Hematopoietic multipotent progenitor cell treated with erythropoietin and hydrocortisone succinate and interleukin-3 and kit ligand, for 6 days (in vitro differentiated cells): ENCODE data around the gene TPH2.

ENCODE experiments used
- DNase-seq: peaks from one replicate; pipeline ENCODE4 v3.0.0-alpha.2; 2015

Gene TPH2

DNA sequence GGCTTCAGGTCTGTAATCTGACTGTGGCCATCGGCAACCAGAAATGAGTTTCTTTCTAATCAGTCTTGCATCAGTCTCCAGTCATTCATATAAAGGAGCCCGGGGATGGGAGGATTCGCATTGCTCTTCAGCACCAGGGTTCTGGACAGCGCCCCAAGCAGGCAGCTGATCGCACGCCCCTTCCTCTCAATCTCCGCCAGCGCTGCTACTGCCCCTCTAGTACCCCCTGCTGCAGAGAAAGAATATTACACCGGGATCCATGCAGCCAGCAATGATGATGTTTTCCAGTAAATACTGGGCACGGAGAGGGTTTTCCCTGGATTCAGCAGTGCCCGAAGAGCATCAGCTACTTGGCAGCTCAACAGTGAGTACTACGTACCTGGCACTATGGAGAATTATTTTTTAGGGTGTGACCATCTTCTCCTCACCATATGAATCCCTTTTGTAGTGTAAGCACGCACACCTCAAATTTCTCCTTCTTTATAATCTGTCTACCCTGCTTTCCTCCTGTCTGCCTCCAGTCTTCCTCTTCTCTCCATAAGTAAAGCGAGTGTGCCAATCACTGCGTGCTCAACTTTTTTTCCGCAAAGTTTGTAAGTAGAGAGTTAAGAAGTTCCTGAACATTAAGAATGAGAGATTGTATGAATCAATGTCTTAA lies at the start of gene TPH2:
Gene TPH2, plus strand, starts transcription at position 118 of the 658 bp plus-strand sequence. Its CDS starts 142 bp downstream, at position 260.
- peak; percentile 86 for DNase-seq

DNA sequence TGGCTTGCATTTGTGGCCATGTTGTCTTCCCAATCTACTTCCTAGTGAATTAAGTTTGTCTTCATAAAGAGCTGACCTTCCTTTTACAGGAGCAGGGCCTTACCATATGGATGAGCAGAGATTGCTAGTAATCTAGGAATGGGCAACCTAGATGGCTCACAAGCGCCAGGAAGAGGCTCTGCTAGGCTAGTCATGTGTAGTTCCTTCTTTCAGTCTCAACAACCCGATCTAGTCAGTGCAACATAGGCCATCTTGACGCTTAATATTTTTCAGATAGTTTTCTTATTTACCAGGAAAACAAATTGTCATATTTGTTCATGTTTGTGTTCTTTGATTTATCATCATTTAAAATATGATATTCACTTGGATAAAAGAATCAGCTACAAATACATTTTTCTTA lies 48.2 kb upstream of the TPH2 start:
- no peak for DNase-seq

DNA sequence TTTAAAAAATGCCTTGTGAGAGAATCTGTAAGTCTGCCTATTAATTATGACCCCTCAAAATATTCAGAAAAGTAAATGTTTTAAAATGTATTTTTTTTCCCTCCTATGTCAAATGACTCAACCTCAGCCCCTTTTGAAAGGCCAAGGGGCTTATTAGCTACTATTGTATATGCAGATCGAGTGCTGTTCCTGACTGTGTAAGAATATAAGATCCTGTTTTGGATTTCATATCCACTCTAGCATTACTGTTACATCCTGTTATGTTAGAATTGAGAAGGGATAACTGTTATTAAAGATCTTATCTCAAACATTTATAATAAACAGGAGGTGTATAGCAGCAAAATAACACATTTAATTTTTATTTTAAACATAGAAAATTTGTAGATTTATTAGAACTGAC lies 46.6 kb upstream of the TPH2 start:
- no peak for DNase-seq

DNA sequence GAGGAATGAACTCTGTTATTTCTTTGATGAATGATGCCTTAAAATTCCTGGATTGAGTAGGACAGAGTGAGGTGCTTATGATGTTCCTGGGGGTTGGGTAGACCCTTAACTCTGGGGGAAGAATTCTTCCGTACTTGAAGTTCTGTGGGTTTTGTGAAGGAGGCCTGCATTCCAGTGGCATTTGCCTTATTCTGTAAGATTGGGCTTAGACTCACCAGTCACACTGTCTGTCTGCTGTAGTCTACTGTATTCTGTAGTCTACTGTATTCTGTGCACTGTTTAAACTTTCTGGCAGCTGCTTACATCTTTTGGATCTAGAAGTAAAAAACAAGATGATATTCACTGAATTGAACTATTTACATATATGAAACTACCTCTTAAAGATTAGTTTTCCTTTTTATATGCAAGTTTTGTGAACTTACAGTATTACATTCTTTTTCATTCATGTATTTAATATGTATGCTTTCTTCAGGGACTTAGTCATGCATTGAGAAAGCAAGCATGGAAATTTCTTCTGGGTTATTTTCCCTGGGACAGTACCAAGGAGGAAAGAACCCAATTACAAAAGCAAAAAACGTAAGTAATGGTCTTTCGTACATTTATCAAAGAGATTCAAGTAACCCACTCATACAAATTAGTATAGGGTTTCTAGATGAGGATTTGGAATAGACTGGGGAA lies 42.3 kb upstream of the TPH2 start:
- no peak for DNase-seq

DNA sequence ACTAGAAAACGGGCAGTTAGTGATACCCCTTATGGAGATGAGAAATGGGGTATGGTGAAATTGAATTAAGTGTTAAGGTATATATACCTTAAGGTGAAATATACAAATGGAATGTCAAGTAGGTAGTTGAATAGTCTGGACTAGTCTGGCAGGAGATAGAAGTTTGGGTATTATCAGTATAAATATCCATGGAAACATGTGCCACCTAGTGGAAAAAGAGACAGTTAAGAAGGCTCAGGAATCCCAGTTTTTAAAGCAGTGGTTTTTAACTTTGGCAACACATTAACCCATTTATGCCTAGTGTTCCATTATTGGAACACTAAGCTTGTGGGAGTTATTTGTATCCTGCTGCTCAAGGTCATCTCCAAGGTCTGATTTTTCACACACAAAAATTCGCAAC lies 38.6 kb upstream of the TPH2 start:
- peak; percentile 29 for DNase-seq

DNA sequence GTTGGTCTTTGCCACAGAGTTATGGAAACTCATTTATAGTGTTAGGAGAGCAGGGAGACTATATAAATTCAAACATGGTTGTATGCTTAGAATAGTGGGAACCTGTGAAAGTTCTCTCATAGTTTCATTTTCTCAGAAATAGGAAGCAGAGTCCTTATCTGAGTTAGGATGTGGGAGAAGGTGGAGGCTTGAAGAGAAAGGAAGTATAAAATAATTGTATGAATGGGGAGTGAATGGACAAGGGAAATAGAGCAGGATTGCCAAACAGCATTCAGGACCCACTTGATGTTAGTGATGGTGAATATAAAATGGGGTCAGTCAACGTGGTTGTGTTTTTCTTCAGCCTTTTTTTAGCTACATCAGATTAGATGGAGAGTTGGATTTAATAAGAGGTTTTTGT lies 34.0 kb upstream of the TPH2 start:
- peak; percentile 5 for DNase-seq

DNA sequence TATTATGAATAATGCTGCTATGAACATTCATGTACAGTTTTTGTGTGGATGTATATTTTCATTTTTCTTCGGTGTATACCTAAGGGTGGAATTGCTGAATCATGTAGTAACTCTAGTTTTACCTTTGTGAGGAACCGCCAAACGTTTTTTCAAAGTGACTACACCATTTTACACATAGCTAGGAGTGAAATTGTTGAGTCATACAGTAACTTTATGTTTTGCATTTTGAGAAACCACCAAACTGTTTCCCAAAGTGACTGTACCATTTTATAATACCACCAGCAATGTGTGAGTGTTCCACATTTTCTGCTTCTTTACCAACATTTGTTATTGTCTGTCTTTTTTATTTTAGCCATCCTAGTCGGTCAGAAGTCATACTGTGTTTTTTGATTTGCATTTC lies 3.1 kb upstream of the TPH2 start:
- no peak for DNase-seq

DNA sequence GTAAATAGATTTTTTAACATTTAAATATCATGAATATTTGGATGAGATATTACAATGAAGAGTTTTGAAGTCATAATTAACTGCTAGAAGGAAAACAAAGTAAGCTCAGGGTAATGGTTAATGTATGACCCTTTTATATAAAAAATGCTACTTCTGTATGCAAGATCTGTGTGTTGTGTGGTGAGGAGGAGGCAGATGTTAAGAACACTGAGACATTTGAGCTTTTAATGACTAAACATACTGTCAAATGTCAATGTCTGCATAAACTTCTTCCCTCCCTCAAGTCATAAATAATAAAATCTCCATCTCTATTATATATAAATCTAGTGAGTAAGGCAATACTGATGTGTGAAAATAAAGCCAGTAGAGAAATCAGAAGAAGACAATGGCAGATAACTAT lies 1.4 kb downstream of the TPH2 start:
- DNase-seq: no peak

DNA sequence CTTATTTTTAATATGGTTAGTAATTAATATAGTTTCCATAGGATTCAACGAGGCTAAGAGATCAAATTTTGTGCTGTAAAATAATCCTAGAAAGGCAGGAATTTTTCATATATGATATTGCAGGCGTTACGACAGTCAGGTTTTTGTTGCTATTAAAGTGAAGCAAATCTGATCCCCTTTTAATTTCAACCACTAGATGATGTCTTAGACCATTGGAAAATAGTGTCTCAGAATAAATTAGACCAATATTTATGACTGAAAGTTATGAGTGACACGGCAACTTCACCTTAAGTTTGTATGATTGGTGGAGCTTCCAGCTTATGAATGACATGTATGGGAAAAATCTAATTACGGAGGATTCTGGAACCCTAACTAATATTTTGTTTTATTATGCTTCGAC lies 2.5 kb downstream of the TPH2 start:
- no peak for DNase-seq

DNA sequence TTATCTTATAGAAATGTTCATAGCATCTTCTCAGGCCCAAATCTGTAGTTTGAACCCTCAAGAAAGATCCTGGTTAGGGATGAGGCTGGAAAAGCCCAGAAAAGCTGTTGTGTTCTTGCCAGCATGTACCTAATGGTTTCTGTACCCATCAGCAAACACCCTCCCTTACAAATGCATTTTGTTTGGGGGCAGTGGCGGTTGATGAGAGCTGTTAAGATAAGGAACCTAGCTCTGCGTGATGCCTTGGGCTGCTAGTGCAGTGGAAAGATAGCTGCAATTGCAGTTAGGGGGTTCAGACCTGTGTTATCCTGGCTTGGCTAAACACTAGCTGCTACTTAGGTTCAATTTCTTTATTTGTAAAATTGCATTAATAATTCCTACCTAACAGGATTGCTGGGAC lies 3.6 kb downstream of the TPH2 start:
- DNase-seq: peak; percentile 22

DNA sequence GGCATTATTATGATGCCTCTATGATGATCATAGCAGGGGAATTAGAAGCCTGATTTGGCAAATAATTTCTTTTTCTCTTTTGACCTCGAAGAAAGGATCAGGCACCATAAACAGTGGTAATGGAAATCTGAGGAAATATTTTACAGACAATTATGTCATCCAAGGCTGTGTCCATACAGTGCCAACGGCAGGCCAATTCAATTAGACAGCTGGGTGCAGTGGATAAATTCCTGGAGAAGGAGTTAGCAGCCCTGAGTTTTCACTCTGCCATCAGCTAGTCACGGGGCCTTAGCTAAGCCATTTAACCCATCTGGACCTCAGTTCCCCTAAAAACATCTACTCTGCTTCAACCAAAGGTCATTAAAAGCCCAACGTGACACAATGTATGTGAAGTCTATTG lies 4.1 kb downstream of the TPH2 start:
- no peak for DNase-seq

DNA sequence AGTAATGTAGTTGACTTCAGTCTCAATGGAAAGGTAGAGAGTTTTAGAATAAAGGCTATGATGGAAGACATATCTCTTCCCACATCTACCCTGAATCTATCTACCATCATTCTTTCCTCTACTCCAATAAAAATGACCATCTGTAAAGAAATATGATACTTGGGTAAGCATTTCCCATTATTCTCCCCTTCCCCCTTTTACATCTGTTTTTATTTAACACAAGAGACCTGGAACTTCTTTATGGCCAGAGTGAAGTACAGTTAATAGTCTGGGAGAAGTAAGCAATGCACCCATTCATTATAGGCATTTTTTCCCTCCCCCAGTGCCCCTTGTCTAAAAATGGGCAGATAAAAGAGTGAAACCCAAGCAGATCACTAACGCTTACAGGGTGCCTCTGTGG lies 6.5 kb downstream of the TPH2 start:
- DNase-seq: no peak

DNA sequence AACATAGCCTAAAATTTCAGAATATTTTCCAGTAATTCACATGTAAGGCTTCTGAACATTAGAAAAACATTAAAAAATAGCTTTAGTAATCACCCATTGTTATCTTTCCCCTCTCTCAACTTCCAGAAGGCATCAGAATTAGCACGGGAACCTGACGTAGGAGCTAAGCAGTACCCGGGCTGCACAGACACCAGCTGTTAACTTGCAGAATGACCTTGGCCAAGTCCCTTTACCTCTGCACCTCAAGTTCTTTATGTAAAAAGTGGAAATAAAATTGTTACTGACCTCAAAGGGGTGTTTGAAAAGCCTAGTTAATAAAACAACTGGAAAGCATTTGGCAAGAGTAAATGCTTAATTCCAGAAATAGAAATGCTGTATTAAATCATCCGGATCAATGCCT lies 7.2 kb downstream of the TPH2 start:
- DNase-seq: no peak

DNA sequence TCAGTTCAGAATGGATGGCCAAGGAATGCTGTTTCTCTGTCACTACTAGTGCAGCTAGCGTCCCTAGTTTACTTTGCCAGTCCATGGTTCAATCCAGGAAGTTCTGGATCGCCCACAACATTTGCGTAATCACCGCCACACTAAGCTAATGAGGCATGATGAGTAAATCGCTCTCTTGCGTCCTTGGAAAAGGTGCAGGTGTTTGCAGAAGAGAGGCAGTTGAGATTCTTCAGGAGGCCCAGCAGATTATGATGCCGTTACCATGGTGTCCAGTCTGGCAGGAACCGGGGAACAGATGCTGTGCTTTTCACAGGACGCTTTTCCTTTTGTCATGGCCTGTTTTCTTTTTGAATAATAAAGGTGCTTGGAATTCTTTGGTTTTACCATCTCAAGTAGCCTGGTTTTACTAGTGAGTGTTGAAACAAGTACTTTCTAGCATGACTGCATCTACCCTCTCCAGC lies 9.0 kb downstream of the TPH2 start:
- DNase-seq: no peak

DNA sequence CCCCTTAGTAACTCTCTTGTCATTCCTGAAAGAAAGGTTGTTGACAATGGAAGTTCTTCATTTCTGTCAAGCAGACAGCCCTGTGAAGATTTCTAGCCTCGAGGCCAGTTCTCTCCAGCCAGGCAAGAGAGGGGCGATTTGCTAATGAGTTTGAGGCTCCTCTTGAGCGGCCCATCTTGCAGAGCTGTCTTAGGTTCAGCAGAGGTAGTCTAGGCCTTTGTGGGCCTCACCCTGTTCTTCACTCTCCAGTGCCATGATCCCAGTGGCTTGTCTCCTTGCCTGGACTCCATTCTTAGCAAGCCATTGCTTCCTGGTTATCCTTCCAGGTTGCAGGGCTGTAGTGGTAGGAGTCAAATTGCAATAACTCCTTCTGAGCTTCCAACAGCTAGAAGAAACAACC lies 9.7 kb downstream of the TPH2 start:
- DNase-seq: no peak

DNA sequence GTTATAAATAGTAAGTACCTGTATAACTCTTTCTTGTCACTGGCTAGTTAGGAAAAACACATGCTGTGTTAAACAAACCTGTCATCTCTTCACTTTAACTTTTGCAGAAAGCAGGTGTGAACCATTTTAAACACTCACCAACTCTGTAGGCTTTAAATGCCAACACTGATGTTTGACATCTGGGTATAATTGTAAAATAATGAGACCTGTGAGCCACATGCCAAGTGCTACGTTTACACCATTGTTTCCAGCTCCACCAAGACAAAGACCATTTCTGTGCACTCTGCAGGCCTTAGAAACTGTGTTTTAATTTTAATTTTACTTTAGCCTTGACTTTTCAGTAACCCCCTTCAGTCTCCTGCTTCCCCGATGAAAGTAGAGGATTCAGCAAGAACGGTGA lies 11.0 kb downstream of the TPH2 start:
- DNase-seq: no peak

DNA sequence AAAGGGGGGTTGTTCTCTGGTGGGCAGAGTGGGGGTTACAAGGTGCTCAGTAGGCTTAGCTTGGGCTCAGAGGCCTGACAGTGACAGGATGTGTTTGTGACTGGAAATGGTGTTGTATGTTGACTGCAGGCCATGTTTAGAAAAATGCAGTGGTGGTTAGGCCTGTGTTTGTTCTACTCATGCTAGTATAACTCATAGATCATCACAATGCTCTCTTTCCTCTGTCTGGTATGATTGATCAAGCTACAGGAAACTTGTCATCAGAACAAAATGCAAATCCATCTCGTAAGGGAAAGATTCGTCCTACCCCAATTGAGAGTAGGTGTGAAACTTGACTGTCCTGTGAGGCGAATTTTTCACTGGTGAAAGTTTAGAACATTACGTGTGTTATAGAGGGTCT lies 11.8 kb downstream of the TPH2 start:
- DNase-seq: no peak

DNA sequence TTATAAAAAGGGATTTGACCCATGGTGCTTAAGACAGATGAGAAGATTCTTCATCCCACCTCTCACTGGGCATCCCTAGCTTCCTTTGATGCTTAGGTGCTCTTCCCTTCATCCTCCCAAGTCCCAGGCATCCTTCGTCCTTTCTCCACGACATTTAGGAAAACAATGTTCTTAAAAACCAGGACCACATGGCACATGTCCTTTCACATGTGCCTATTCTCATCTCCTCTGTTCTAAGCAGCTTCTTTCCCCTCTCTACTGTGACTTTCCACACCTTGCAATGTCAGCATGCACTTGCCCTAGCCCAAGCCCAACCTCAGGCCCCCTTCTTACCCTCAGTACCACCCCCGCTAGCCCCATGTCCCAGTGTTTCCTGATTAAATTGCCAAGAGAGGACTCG lies 12.2 kb downstream of the TPH2 start:
- no peak for DNase-seq

DNA sequence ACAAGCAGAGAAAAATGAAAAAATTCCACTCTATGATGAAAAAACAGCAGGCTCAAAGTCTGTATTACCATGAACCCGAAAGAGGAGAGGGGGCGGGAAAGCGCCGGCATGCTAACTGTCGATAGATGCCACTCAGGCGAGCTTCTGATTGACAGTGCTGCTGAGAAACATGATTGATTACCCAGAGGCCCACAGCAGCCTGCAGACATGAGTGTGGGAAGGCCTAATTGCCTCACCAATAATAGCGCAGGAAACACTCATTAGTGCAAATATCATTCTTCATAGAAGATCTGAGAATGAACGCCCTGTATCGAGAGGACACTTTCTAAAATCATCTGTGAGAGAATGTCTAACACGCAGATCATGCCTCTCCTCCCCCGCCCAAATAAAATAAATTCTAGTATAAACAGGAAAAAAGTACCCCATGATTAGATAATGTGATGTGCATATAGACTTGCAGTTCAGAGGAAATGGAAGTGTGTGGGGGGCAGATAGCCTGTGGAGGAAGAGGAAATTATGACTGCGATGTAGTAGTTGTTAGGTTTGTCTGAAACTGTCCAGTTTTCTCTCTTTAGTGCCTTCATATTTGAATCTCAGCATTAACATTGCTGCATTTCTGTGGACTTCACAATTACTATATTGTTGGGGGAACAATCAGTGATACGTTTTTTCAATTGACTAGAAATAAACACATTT lies 15.6 kb downstream of the TPH2 start:
- DNase-seq: no peak

DNA sequence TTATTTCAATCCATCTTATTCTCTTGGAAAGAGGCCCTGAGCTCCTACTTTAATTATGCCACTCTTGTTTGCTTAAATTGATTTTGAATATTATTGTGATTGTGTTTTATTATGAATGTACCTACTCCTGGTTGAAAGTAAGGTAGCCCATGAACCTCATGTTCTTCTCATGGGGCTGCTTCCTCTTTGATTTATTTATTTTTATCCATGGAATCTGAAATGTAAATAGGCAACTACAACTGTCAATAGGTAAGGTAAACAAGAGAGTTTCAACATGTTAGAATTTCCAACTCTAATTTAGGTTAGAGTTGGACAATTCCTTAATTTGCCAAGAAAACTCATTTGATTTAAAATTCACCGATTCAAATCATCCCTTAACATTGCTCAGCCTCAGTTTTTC lies 16.2 kb downstream of the TPH2 start:
- DNase-seq: no peak

DNA sequence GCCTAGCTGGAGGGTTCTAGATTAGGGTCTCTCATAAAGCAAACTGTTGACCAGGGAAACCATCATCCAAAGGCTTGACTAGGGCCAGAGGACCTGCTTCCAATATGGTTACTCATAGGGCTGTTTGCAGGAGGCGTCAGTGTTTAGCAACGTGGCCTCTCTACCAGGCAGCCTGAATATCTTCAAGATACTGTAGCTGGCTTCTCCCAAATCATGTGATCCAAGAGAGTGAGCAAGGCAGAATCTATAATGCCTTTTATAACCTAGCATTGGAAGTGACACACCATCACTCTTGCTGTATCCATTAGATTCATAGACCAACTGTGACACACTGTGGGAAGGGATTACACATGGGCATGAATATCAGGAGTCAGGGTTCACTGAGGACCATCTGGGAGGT lies 17.3 kb downstream of the TPH2 start:
- DNase-seq: no peak

DNA sequence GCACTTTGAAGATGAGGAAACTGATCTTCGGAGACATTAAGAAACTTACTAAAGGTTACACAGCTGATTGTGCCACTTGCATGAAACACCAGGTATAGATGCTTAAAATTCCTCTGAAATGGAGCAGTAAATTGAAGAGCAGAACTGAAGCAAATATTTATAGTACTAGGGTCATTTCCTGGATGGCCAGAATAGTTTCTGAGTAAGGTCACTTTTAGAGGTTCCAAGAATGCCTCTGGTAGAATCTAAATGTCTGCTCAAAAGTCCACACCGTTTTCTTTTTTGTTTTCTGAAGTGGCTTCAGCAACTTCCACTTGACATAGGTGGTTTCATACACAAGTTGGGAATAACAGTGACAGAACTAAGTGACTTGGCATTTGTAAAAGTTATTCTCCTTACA lies 19.4 kb downstream of the TPH2 start:
- no peak for DNase-seq

DNA sequence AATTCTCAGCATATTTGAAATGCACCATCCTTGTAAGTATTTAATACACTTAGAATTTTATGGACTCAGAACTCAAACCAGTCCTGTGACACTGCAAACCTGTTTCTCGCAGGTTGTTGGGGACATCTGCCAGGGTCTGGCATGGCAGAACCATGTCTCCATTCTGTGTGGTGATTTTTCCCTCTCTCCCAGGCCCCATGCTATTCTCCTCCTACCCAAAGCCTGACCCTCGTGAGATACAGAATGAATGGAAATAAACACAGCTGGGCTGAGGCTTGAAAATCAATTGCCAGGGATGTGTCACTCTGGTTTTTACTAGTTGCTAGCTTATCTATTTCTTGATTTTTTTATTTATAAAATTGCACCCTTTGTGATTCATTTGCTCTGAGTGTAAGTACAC lies 19.8 kb downstream of the TPH2 start:
- no peak for DNase-seq

DNA sequence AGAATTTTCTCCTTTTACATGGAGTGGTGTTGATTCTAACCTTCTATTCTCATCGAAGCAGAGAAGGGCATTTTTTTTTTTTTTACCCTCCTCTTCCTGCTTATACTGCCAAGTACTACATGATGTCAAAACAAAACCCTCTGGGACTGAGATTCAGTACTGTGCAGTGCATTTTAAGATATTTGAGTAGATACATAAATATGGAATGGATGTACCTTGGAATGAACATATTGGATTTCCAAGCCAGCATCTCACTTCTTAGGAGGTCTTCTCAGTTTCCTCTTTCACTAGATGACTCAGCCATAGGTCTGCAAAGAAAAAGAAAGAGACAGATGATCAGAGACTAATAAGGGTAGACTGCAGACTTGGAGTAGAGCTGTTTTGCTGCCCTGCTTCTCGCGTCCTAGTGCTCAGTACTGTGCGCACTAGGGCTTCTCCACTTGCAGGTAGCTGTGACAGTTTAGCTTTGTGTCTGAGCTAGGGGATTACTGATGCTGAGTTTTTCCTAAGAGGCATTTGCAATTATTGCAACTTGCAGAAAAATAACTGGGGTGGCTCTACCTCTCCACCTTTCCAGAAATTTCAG lies 20.4 kb downstream of the TPH2 start:
- DNase-seq: no peak
